Erythroblast (primary cell): ENCODE measurements around the gene TBKBP1.

Source experiments
- GATA1 ChIP-seq: IDR thresholded peaks from 2 replicates; pipeline ENCODE4 v1.6.1; 2011; ENCODE audit warnings: low read depth, mild to moderate bottlenecking, control low read depth, low read length, moderate library complexity
- POLR2A ChIP-seq: IDR thresholded peaks from 2 replicates; pipeline ENCODE4 v1.6.1; 2011; ENCODE audit warnings: mild to moderate bottlenecking, low read length

- TF ChIP-seq POLR2A (no peak), GATA1 (no peak)
Measured at GRCh38 chr17:47690121-47690520, 3.8 kb upstream of the TBKBP1 start.
